ENCODE measurements around the gene TRAF6.

Gene TRAF6

DNA sequence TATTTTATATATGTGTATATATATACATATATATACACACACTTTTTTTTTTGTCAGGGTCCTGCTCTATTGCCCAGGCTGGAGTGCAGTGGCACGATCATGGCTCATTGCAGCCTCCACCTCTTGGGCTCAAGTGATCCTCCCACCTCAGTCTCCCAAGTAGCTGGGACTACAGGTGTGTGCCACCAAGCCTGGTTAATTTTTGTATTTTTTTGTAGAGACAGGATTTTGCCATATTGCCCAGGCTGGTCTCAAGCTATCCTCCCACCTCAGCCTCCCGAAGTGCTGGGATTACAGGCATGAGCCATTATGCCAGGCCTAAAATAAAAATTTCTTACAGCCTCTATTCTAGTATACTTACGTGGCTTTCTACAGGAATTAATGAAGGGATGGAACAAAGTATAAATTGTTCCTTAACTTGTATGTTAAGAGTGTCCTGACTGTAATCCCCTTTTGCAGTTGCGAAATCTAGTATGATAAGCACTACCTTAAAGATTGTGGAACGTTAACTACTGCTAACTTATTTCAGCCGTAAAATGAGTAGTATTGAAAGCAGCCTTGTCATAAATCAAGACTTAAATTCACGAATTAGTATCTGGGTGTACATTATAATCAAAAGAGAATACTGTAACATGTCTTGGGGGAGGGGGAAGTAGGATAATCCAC is 2.1 kb downstream of the TRAF6 start:
- no peak overlapping the region for H2BK15ac ChIP-seq (ENCODE audit: low read length)
- no peak overlapping the region for H3K9ac ChIP-seq (ENCODE audit: low read depth, low read length, poor library complexity)
- no peak overlapping the region for H3K4ac ChIP-seq (ENCODE audit: low read length)
- H4K8ac ChIP-seq (ENCODE audit: low read depth, low read length): no peak overlapping the region
- DNase-seq (ENCODE audit: low spot score): no peak
- H2AFZ ChIP-seq (ENCODE audit: low read length): no peak overlapping the region
- peaks cover 1 to 3% of the 10 kb centered on the region in 2 donors for H3K4me1 ChIP-seq (ENCODE audit: control insufficient read depth in 2 of 2, insufficient read depth in 1 of 2, low read depth in 1 of 2, low read length in 2 of 2)
- peaks cover 0 to 26% of the 10 kb centered on the region in 2 donors for H3K36me3 ChIP-seq (replicated peaks in 1 of 2; ENCODE audit: control insufficient read depth in 2 of 2, insufficient read depth in 2 of 2, low read length in 2 of 2)
- H2AK5ac ChIP-seq (ENCODE audit: low read depth, low read length): no peak overlapping the region
- H4K91ac ChIP-seq (ENCODE audit: low read depth, low read length, poor library complexity): no peak overlapping the region
- H2BK120ac ChIP-seq (ENCODE audit: low read depth, low read length): no peak overlapping the region
- no peak overlapping the region for H2BK12ac ChIP-seq (ENCODE audit: low read length)
- H3K27ac ChIP-seq (replicated peaks; ENCODE audit: low read length): no peak overlapping the region
- peaks cover 0 to 2% of the 10 kb centered on the region in 2 donors for H3K9me3 ChIP-seq (replicated peaks in 1 of 2; ENCODE audit: control insufficient read depth in 2 of 2, insufficient read depth in 1 of 2, low read depth in 1 of 2, low read length in 2 of 2)
- H3K27me3 ChIP-seq (ENCODE audit: control insufficient read depth in 3 of 3, insufficient read depth in 3 of 3, low read depth in 1 of 3, low read length in 3 of 3): peaks cover 0 to 2% (median 0%) of the 10 kb centered on the region in 3 experiments
- no peak overlapping the region for H3K23ac ChIP-seq (ENCODE audit: low read depth, low read length, poor library complexity)
- no peak overlapping the region for H3K4me2 ChIP-seq (ENCODE audit: insufficient read depth, low read length, poor library complexity, severe bottlenecking)
- peak overlapping the region in 1 of 2 donors; percentile 98 for H3K4me3 ChIP-seq (ENCODE audit: low read length in 2 of 2)
- peaks cover 4% of the 10 kb centered on the region for H3K79me1 ChIP-seq (ENCODE audit: low read depth, low read length)
- H3K18ac ChIP-seq (ENCODE audit: low read length): no peak overlapping the region
- no peak overlapping the region for H2BK5ac ChIP-seq (ENCODE audit: low read length)
- no peak overlapping the region for H3K14ac ChIP-seq (ENCODE audit: low read length)
- WGBS, 2 donors (ENCODE audit: extremely low coverage in 2 of 2, insufficient read length in 2 of 2, insufficient replicate concordance in 1 of 2): no CpG with 5 or more reads among the region's 7 CpGs

DNA sequence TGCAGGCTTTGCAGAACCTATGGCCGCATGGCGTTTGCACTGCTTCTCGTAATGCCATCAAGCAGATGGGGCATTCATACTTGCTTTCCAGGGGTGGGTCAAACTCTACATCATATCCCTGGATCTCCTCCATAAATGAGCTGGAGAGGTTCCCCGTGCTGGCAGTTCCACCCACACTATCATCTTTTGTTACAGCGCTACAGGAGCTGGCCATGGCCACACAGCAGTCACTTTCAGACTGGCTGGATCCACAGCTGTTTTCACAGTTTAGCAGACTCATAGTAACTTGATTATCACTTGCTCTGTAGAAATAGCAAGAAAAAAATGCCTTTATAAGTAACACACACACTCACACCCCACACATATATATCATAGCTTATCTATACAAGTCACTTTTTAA is 8.8 kb downstream of the TRAF6 start:
- Histone ChIP-seq H3K23ac (ENCODE audit: low read depth, low read length, poor library complexity) (no peak overlapping the region), H3K14ac (ENCODE audit: low read length) (no peak overlapping the region), H2AK5ac (ENCODE audit: low read depth, low read length) (no peak overlapping the region), H3K4ac (ENCODE audit: low read length) (no peak overlapping the region), H2BK15ac (ENCODE audit: low read length) (no peak overlapping the region), H4K91ac (ENCODE audit: low read depth, low read length, poor library complexity) (no peak overlapping the region), H2BK5ac (ENCODE audit: low read length) (no peak overlapping the region), H4K8ac (ENCODE audit: low read depth, low read length) (no peak overlapping the region), H3K4me2 (ENCODE audit: insufficient read depth, low read length, poor library complexity, severe bottlenecking) (no peak overlapping the region), H3K9me3 (replicated peaks in 1 of 2; ENCODE audit: control insufficient read depth in 2 of 2, insufficient read depth in 1 of 2, low read depth in 1 of 2, low read length in 2 of 2) (no peaks in the 10 kb centered on the region), H3K27ac (replicated peaks; ENCODE audit: low read length) (peak overlapping the region; percentile 54), H3K79me1 (ENCODE audit: low read depth, low read length) (no peaks in the 10 kb centered on the region), H3K9ac (ENCODE audit: low read depth, low read length, poor library complexity) (no peak overlapping the region), H2BK12ac (ENCODE audit: low read length) (no peak overlapping the region), H2BK120ac (ENCODE audit: low read depth, low read length) (no peak overlapping the region), H3K36me3 (replicated peaks in 1 of 2; ENCODE audit: control insufficient read depth in 2 of 2, insufficient read depth in 2 of 2, low read length in 2 of 2) (peaks cover 0 to 63% of the 10 kb centered on the region in 2 donors), H2AFZ (ENCODE audit: low read length) (no peak overlapping the region), H3K4me1 (ENCODE audit: control insufficient read depth in 2 of 2, insufficient read depth in 1 of 2, low read depth in 1 of 2, low read length in 2 of 2) (peaks cover 8 to 26% of the 10 kb centered on the region in 2 donors), H3K4me3 (ENCODE audit: low read length in 2 of 2) (no peak overlapping the region), H3K18ac (ENCODE audit: low read length) (no peak overlapping the region), H3K27me3 (ENCODE audit: control insufficient read depth in 3 of 3, insufficient read depth in 3 of 3, low read depth in 1 of 3, low read length in 3 of 3) (no peaks in the 10 kb centered on the region)
- DNase-seq (ENCODE audit: low spot score): no peak
- no CpG with 5 or more reads among the region's 5 CpGs for WGBS, 2 donors (ENCODE audit: extremely low coverage in 2 of 2, insufficient read length in 2 of 2, insufficient replicate concordance in 1 of 2)

- Histone ChIP-seq H3K18ac (ENCODE audit: low read length) (peak overlapping the region; percentile 20), H3K36me3 (replicated peaks in 1 of 2; ENCODE audit: control insufficient read depth in 2 of 2, insufficient read depth in 2 of 2, low read length in 2 of 2) (peaks cover 0 to 69% of the 10 kb centered on the region in 2 donors), H2BK15ac (ENCODE audit: low read length) (no peak overlapping the region), H3K27ac (replicated peaks; ENCODE audit: low read length) (peak overlapping the region; percentile 65), H2AK5ac (ENCODE audit: low read depth, low read length) (no peak overlapping the region), H3K4me2 (ENCODE audit: insufficient read depth, low read length, poor library complexity, severe bottlenecking) (no peak overlapping the region), H4K8ac (ENCODE audit: low read depth, low read length) (no peak overlapping the region), H3K9ac (ENCODE audit: low read depth, low read length, poor library complexity) (no peak overlapping the region), H3K4ac (ENCODE audit: low read length) (no peak overlapping the region), H3K79me1 (ENCODE audit: low read depth, low read length) (no peaks in the 10 kb centered on the region), H2BK5ac (ENCODE audit: low read length) (no peak overlapping the region), H3K9me3 (replicated peaks in 1 of 2; ENCODE audit: control insufficient read depth in 2 of 2, insufficient read depth in 1 of 2, low read depth in 1 of 2, low read length in 2 of 2) (no peaks in the 10 kb centered on the region), H4K91ac (ENCODE audit: low read depth, low read length, poor library complexity) (no peak overlapping the region), H3K27me3 (ENCODE audit: control insufficient read depth in 3 of 3, insufficient read depth in 3 of 3, low read depth in 1 of 3, low read length in 3 of 3) (no peaks in the 10 kb centered on the region), H3K14ac (ENCODE audit: low read length) (no peak overlapping the region), H3K4me1 (ENCODE audit: control insufficient read depth in 2 of 2, insufficient read depth in 1 of 2, low read depth in 1 of 2, low read length in 2 of 2) (peaks cover 8 to 26% of the 10 kb centered on the region in 2 donors), H3K4me3 (ENCODE audit: low read length in 2 of 2) (no peak overlapping the region), H2BK12ac (ENCODE audit: low read length) (no peak overlapping the region), H3K23ac (ENCODE audit: low read depth, low read length, poor library complexity) (no peak overlapping the region), H2BK120ac (ENCODE audit: low read depth, low read length) (no peak overlapping the region), H2AFZ (ENCODE audit: low read length) (no peak overlapping the region)
- peak; percentile 44 for DNase-seq (ENCODE audit: low spot score)
- WGBS, 2 donors (ENCODE audit: extremely low coverage in 2 of 2, insufficient read length in 2 of 2, insufficient replicate concordance in 1 of 2): no CpG with 5 or more reads among the region's 1 CpG
Observed at GRCh38 chr11:36500315-36500721, 9.8 kb downstream of the TRAF6 start.

- no peak overlapping the region for H3K23ac ChIP-seq (ENCODE audit: low read depth, low read length, poor library complexity)
- no peak overlapping the region for H4K91ac ChIP-seq (ENCODE audit: low read depth, low read length, poor library complexity)
- no peak overlapping the region for H2BK15ac ChIP-seq (ENCODE audit: low read length)
- H3K27me3 ChIP-seq (ENCODE audit: control insufficient read depth in 3 of 3, insufficient read depth in 3 of 3, low read depth in 1 of 3, low read length in 3 of 3): no peaks in the 10 kb centered on the region
- no peak overlapping the region for H2BK5ac ChIP-seq (ENCODE audit: low read length)
- H3K79me1 ChIP-seq (ENCODE audit: low read depth, low read length): no peaks in the 10 kb centered on the region
- WGBS, 2 donors (ENCODE audit: extremely low coverage in 2 of 2, insufficient read length in 2 of 2, insufficient replicate concordance in 1 of 2): no CpG with 5 or more reads among the region's 4 CpGs
- no peak overlapping the region for H2BK12ac ChIP-seq (ENCODE audit: low read length)
- no peak overlapping the region for H3K4me2 ChIP-seq (ENCODE audit: insufficient read depth, low read length, poor library complexity, severe bottlenecking)
- H4K8ac ChIP-seq (ENCODE audit: low read depth, low read length): no peak overlapping the region
- no peak overlapping the region for H3K27ac ChIP-seq (replicated peaks; ENCODE audit: low read length)
- H2BK120ac ChIP-seq (ENCODE audit: low read depth, low read length): no peak overlapping the region
- no peak for DNase-seq (ENCODE audit: low spot score)
- no peak overlapping the region for H3K18ac ChIP-seq (ENCODE audit: low read length)
- no peaks in the 10 kb centered on the region for H3K9me3 ChIP-seq (replicated peaks in 1 of 2; ENCODE audit: control insufficient read depth in 2 of 2, insufficient read depth in 1 of 2, low read depth in 1 of 2, low read length in 2 of 2)
- H3K4me1 ChIP-seq (ENCODE audit: control insufficient read depth in 2 of 2, insufficient read depth in 1 of 2, low read depth in 1 of 2, low read length in 2 of 2): peaks cover 8 to 26% of the 10 kb centered on the region in 2 donors
- no peak overlapping the region for H2AFZ ChIP-seq (ENCODE audit: low read length)
- H2AK5ac ChIP-seq (ENCODE audit: low read depth, low read length): no peak overlapping the region
- no peak overlapping the region for H3K14ac ChIP-seq (ENCODE audit: low read length)
- H3K4me3 ChIP-seq (ENCODE audit: low read length in 2 of 2): no peak overlapping the region
- H3K4ac ChIP-seq (ENCODE audit: low read length): no peak overlapping the region
- H3K36me3 ChIP-seq (replicated peaks in 1 of 2; ENCODE audit: control insufficient read depth in 2 of 2, insufficient read depth in 2 of 2, low read length in 2 of 2): peaks cover 0 to 70% of the 10 kb centered on the region in 2 donors
- H3K9ac ChIP-seq (ENCODE audit: low read depth, low read length, poor library complexity): no peak overlapping the region
Observed at GRCh38 chr11:36499315-36499714, 10.8 kb downstream of the TRAF6 start.

All from neuronal stem cell (in vitro differentiated cells).